ENCODE results near the gene YWHAG.
"Not testable (repeated sequence)": the region's sequence is repeated elsewhere in the genome, so short reads cannot be mapped to it uniquely, and the experiment has no call there.

The YWHAG gene

GRCh38 chr7:76346778-76347177 lies 12.0 kb downstream of the YWHAG start:
- no peak for DNase-seq (ENCODE audit: low read depth)

- DNase-seq (ENCODE audit: low read depth), result no peak
Measured at GRCh38 chr7:76346097-76346496, 12.7 kb downstream of the YWHAG start.

GRCh38 chr7:76343931-76344321 lies 14.9 kb downstream of the YWHAG start:
- no peak for DNase-seq (ENCODE audit: low read depth)

GRCh38 chr7:76343294-76343930 lies 15.4 kb downstream of the YWHAG start:
- no peak for DNase-seq (ENCODE audit: low read depth)

GRCh38 chr7:76342222-76342621 lies 16.6 kb downstream of the YWHAG start:
- no peak for DNase-seq (ENCODE audit: low read depth)

GRCh38 chr7:76340617-76341131 lies 18.1 kb downstream of the YWHAG start:
- DNase-seq (ENCODE audit: low read depth), result no peak

GRCh38 chr7:76338298-76339084 lies 20.3 kb downstream of the YWHAG start:
- no peak for DNase-seq (ENCODE audit: low read depth)

- DNase-seq (ENCODE audit: low read depth), result no peak
Measured at GRCh38 chr7:76337147-76337546, 21.6 kb downstream of the YWHAG start.

- no peak for DNase-seq (ENCODE audit: low read depth)
Measured at GRCh38 chr7:76336094-76336493, 22.7 kb downstream of the YWHAG start.

- DNase-seq (ENCODE audit: low read depth), result not testable (repeated sequence)
Measured at GRCh38 chr7:76335417-76335816, 23.4 kb downstream of the YWHAG start.

- DNase-seq (ENCODE audit: low read depth), result no peak
Measured at GRCh38 chr7:76334320-76334967, 24.3 kb downstream of the YWHAG start.

- no peak for DNase-seq (ENCODE audit: low read depth)
Measured at GRCh38 chr7:76333511-76334101, 25.2 kb downstream of the YWHAG start.

- DNase-seq (ENCODE audit: low read depth), result no peak
Measured at GRCh38 chr7:76332078-76332477, 26.7 kb downstream of the YWHAG start.

- no peak for DNase-seq (ENCODE audit: low read depth)
Measured at GRCh38 chr7:76330673-76331072, 28.1 kb downstream of the YWHAG start.

GRCh38 chr7:76330261-76330660 lies 28.5 kb downstream of the YWHAG start:
- DNase-seq (ENCODE audit: low read depth), result no peak

GRCh38 chr7:76329479-76329878 lies 29.3 kb downstream of the YWHAG start:
- DNase-seq (ENCODE audit: low read depth), result no peak

- DNase-seq (ENCODE audit: low read depth), result no peak
Measured at GRCh38 chr7:76328389-76328788, 30.4 kb downstream of the YWHAG start.

GRCh38 chr7:76327610-76328009 lies 31.2 kb downstream of the YWHAG start:
- no peak for DNase-seq (ENCODE audit: low read depth)

GRCh38 chr7:76326646-76327233 lies 32.1 kb downstream of the YWHAG start:
- DNase-seq (ENCODE audit: low read depth), result no peak

GRCh38 chr7:76325811-76326210 lies 33.0 kb downstream of the YWHAG start:
- no peak for DNase-seq (ENCODE audit: low read depth)

GRCh38 chr7:76325092-76325491 lies 33.7 kb downstream of the YWHAG start:
- no peak for DNase-seq (ENCODE audit: low read depth)

Data from activated T-cell treated with anti-CD3 and anti-CD28 coated beads for 1 hour (primary cell).